ENCODE measurements around the gene SARS1. TPM values are rescaled to one million over a fixed set of nuclear protein-coding genes. Genes with fewer than 3 reads are reported as not detected.

SARS1 gene
- polyA plus RNA-seq, 1 experiment, result 411 TPM

GRCh38 chr1:109243860-109244552, 30.3 kb downstream of the SARS1 start:
- Histone ChIP-seq H3K36me3 (ENCODE audit: control insufficient read depth, insufficient read depth, low read length) (peaks cover 5% of the 10 kb centered on the region), H3K4me3 (ENCODE audit: low read depth, low read length) (no peak overlapping the region), H3K27me3 (ENCODE audit: control insufficient read depth, insufficient read depth, low read length) (no peaks in the 10 kb centered on the region)
- CTCF ChIA-PET, result interaction anchor here (1.3 to 1.7 kb wide), 2 partner anchors 20 to 288 kb away, joined by 4 to 7 read pairs; no protein-coding TSS in a partner anchor
- no peak for TF ChIP-seq CTCF (IDR thresholded peaks at IDR 0.05; ENCODE audit: insufficient read depth, low read depth, low read length)
- DNase-seq (ENCODE audit: low read depth), result no peak
- POLR2A ChIA-PET, result interaction anchor here (0.6 kb wide), 1 partner anchor 195 kb away, joined by 3 read pairs; no protein-coding TSS in a partner anchor

GRCh38 chr1:109246141-109246551, 32.4 kb downstream of the SARS1 start:
- no peaks in the 10 kb centered on the region for H3K27me3 ChIP-seq (ENCODE audit: control insufficient read depth, insufficient read depth, low read length)
- TF ChIP-seq CTCF (IDR thresholded peaks at IDR 0.05; ENCODE audit: insufficient read depth, low read depth, low read length), result no peak
- no peak overlapping the region for H3K4me3 ChIP-seq (ENCODE audit: low read depth, low read length)
- DNase-seq (ENCODE audit: low read depth), result no peak
- no peaks in the 10 kb centered on the region for H3K36me3 ChIP-seq (ENCODE audit: control insufficient read depth, insufficient read depth, low read length)
- CTCF ChIA-PET, result interaction anchor here (2.1 kb wide), 1 partner anchor 18 kb away, joined by 7 read pairs; no protein-coding TSS in a partner anchor
- POLR2A ChIA-PET, result no interaction called here

- TF ChIP-seq CTCF (IDR thresholded peaks at IDR 0.05; ENCODE audit: insufficient read depth, low read depth, low read length), result no peak
- H3K27me3 ChIP-seq (ENCODE audit: control insufficient read depth, insufficient read depth, low read length), result no peaks in the 10 kb centered on the region
- H3K4me3 ChIP-seq (ENCODE audit: low read depth, low read length), result no peak overlapping the region
- H3K36me3 ChIP-seq (ENCODE audit: control insufficient read depth, insufficient read depth, low read length), result no peaks in the 10 kb centered on the region
- ChIA-PET POLR2A (no interaction called here), CTCF (interaction anchor here (1.1 to 2.1 kb wide), 2 partner anchors 16 to 284 kb away, joined by 3 to 7 read pairs; no protein-coding TSS in a partner anchor)
- DNase-seq (ENCODE audit: low read depth), result no peak
These were observed 34.0 kb downstream of the SARS1 start for GRCh38 chr1:109247401-109248365.

- CTCF ChIA-PET, result interaction anchor here (0.7 kb wide), 1 partner anchor 284 kb away, joined by 4 read pairs; no protein-coding TSS in a partner anchor
- no peak for TF ChIP-seq CTCF (IDR thresholded peaks at IDR 0.05; ENCODE audit: insufficient read depth, low read depth, low read length)
- no peak for DNase-seq (ENCODE audit: low read depth)
- Histone ChIP-seq H3K36me3 (ENCODE audit: control insufficient read depth, insufficient read depth, low read length) (no peaks in the 10 kb centered on the region), H3K4me3 (ENCODE audit: low read depth, low read length) (no peak overlapping the region), H3K27me3 (ENCODE audit: control insufficient read depth, insufficient read depth, low read length) (no peaks in the 10 kb centered on the region)
- POLR2A ChIA-PET, result no interaction called here
These were observed 34.7 kb downstream of the SARS1 start for GRCh38 chr1:109248444-109248796.

All from BJ (cell line).